Measurements from ENCODE around the gene CLPX.

- TF ChIP-seq CTCF (IDR thresholded peaks at IDR 0.05; ENCODE audit: poor library complexity) (no peak), EZH2phosphoT487 (IDR thresholded peaks at IDR 0.05; ENCODE audit: low read depth, severe bottlenecking, unreplicated experiment) (no peak)
Observed at GRCh38 chr15:65214010-65214409, 28.9 kb upstream of the CLPX start.
